Mesothelial cell of epicardium (in vitro differentiated cells): ENCODE results near the gene KCNK6. TPM values are rescaled to one million over a fixed set of nuclear protein-coding genes. Genes with fewer than 3 reads are reported as not detected.
"Not testable (repeated sequence)": the region's sequence is repeated elsewhere in the genome, so short reads cannot be mapped to it uniquely, and the experiment has no call there.

Experiments used
- DNase-seq, 2 experiments: peaks; one replicate each; pipeline ENCODE4 v3.0.0; 2021; ENCODE audit warnings: low spot score in 2 of 2; ENCODE audit not compliant: unreplicated experiment in 2 of 2
- H3K27ac Mint-ChIP-seq: 2 replicates; pipeline ENCODE4 v1.8.0; 2021; ENCODE audit warnings: mixed read lengths
- H3K27me3 Mint-ChIP-seq: 2 replicates; pipeline ENCODE4 v1.8.0; 2021; ENCODE audit warnings: low read depth, mixed read lengths
- H3K36me3 Mint-ChIP-seq: 2 replicates; pipeline ENCODE4 v1.8.0; 2021; ENCODE audit warnings: mixed read lengths
- H3K4me1 Mint-ChIP-seq: 2 replicates; pipeline ENCODE4 v1.8.0; 2021; ENCODE audit warnings: mixed read lengths
- H3K4me3 Mint-ChIP-seq: 2 replicates; pipeline ENCODE4 v1.8.0; 2021; ENCODE audit warnings: mild to moderate bottlenecking, moderate library complexity, mixed read lengths
- H3K9me3 Mint-ChIP-seq: 2 replicates; pipeline ENCODE4 v1.8.0; 2021; ENCODE audit warnings: mixed read lengths
- total RNA-seq: library from RNA; stranded (reverse); gene quantifications from 3 replicates; pipeline ENCODE4 v1.2.1, GENCODE V29; 2021
- TF ChIP-seq, protein P1 (sequence below): fragments of 200-600 bp; sonication (generic); IDR thresholded peaks from one replicate; pipeline ENCODE4 v1.5.0; 2021; ENCODE audit warnings: antibody characterized with exemption; ENCODE audit not compliant: unreplicated experiment

KCNK6 gene
- total RNA-seq, 1 donor from 2014 or later, result 2.9 TPM

DNA sequence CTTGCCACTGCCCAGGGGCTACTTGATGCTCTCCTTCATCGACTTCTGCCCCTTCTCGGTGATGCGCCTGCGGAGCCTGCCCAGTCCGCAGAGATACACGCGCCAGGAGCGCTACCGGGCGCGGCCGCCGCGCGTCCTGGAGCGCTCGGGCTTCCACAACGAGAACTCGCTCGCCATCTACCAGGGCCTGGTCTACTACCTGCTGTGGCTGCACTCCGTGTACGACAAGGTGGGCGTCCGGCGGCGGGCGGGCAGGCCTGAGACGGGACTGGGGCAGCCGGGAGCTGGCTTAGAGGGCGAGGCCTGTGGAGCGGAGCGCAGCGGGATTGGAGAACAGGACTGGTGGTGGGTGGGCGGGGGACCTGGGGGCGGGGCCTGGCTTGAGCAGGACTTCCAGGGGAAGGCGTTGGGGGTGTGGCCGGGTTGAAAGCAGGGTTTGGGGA, 42.0 kb downstream of the KCNK6 start:
- Mint-ChIP-seq H3K27me3 (peaks cover 62% of the 10 kb centered on the region), H3K9me3 (no peaks in the 10 kb centered on the region), H3K27ac (peak overlapping the region; percentile 66), H3K36me3 (no peaks in the 10 kb centered on the region), H3K4me3 (peak overlapping the region; percentile 86), H3K4me1 (no peaks in the 10 kb centered on the region)
- peak in 1 of 2 experiments; percentile 68 for DNase-seq
- TF ChIP-seq, protein P1, sequence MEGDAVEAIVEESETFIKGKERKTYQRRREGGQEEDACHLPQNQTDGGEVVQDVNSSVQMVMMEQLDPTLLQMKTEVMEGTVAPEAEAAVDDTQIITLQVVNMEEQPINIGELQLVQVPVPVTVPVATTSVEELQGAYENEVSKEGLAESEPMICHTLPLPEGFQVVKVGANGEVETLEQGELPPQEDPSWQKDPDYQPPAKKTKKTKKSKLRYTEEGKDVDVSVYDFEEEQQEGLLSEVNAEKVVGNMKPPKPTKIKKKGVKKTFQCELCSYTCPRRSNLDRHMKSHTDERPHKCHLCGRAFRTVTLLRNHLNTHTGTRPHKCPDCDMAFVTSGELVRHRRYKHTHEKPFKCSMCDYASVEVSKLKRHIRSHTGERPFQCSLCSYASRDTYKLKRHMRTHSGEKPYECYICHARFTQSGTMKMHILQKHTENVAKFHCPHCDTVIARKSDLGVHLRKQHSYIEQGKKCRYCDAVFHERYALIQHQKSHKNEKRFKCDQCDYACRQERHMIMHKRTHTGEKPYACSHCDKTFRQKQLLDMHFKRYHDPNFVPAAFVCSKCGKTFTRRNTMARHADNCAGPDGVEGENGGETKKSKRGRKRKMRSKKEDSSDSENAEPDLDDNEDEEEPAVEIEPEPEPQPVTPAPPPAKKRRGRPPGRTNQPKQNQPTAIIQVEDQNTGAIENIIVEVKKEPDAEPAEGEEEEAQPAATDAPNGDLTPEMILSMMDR, result no peak

DNA sequence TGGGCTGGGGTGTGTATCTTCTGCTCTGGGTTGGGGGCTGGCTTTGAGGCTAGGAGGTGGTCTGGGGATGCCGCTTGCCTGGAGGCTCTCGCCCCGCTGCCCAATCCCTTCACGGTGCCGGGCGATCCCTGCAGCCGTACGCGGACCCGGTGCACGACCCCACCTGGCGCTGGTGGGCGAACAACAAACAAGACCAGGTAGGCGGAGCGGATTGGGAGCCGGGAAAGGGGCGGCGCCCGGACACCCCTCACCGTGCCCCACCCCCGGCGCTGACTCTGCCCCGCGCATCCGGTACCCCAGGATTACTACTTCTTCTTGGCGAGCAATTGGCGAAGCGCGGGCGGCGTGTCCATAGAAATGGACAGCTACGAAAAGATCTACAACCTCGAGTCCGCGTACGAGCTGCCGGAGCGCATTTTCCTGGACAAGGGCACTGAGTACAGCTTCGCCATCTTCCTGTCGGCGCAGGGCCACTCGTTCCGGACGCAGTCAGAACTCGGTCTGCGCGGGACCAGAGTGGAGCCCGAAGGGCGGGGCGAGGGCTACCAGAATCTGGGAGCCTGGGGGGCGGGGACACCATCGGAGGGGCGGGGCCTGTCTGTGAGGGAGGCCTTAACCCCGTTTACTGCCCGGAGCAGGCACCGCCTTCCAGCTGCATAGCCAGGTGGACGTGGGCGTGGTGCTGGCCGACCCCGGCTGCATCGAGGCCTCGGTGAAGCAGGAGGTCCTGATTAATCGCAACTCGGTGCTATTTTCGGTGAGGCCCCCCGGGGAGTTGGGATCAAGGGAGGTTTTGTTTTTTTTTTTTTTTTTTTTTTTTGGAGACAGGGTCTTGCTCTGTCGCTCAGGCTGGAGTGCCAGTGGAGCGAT, 42.7 kb downstream of the KCNK6 start:
- H3K36me3 Mint-ChIP-seq, result no peaks in the 10 kb centered on the region
- DNase-seq, result peak; percentile 53 to 79
- no peaks in the 10 kb centered on the region for H3K4me1 Mint-ChIP-seq
- peak overlapping the region; percentile 66 for H3K27ac Mint-ChIP-seq
- no peaks in the 10 kb centered on the region for H3K9me3 Mint-ChIP-seq
- TF ChIP-seq, protein P1, result no peak
- peak overlapping the region; percentile 86 for H3K4me3 Mint-ChIP-seq
- peaks cover 56% of the 10 kb centered on the region for H3K27me3 Mint-ChIP-seq

DNA sequence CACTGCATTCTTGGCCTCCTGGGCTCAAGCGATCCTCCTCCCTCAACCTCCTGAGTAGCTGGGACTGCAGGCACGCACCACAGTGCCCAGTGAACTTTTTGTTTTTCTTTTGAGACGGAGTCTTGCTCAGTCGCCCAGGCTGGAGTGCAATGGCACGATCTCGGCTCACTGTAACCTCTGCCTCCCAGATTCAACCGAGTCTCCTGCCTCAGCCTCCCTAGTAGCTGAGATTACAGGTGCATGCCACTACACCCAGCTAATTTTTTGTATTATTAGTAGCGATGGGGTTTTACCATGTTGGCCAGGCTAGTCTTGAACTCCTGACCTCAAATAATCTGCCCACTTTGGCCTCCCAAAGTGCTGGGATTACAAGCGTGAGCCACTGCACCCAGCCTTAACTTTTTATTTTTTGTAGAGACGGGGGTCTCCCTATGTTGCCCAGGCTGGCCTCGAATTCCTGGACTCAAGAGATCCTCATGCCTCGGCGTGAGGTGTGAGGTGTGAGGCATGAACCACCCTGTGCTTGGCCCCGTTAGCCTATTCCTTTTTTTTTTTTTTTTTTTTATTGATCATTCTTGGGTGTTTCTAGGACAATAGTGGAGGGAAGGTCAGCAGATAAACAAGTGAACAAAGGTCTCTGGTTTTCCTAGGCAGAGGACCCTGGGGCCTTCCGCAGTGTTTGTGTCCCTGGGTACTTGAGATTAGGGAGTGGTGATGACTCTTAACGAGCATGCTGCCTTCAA, 43.5 kb downstream of the KCNK6 start:
- H3K9me3 Mint-ChIP-seq, H3K36me3 Mint-ChIP-seq, H3K27ac Mint-ChIP-seq, DNase-seq, H3K4me1 Mint-ChIP-seq: not testable (repeated sequence)
- Mint-ChIP-seq H3K27me3 (peaks cover 49% of the 10 kb centered on the region), H3K4me3 (peak overlapping the region; percentile 86)

DNA sequence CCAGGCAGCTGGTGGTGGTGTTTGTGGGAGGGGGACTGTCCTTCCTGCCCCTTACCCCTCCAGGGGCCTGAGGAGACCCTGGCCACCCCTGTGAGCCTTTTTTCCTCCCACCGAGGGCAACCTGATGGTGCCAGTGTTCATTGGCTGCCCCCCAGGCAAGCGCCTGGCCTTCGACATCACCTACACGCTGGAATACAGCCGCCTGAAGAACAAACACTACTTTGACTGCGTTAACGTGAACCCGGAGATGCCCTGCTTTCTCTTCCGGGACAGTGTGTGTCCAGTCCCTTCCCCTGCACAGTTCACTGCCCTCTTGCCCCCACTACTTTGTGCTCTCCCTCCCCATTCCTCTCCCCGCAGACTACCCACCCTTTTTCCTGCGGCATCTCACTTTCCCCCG, 47.4 kb downstream of the KCNK6 start:
- H3K27me3 Mint-ChIP-seq, result peaks cover 31% of the 10 kb centered on the region

DNA sequence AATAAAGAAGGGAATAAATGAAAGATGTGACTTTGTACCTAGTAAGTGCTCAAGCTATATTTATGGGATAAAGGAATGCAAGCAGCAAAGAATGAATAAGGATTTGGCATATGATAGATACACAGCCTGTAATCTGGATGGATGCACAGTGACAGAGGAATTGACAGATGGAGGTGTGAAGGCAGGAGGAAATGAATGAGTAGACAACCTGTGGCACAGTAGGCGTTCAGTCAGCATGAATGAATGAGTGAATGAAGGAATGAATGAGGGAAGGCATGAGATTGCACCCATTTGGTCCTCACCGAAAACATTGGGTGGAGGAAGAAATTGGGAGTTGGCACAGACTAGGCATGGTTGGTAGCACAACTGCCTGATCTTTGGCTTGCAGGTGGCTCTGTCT, 49.9 kb downstream of the KCNK6 start:
- Mint-ChIP-seq H3K27ac (no peak overlapping the region), H3K9me3 (no peaks in the 10 kb centered on the region), H3K4me1 (peaks cover 1% of the 10 kb centered on the region), H3K27me3 (peaks cover 29% of the 10 kb centered on the region), H3K36me3 (no peaks in the 10 kb centered on the region), H3K4me3 (no peak overlapping the region)
- TF ChIP-seq, protein P1, result no peak
- no peak for DNase-seq

More for the DNA sequence above, 47.4 kb downstream of the KCNK6 start:
- H3K4me3 Mint-ChIP-seq, result no peak overlapping the region
- H3K27ac Mint-ChIP-seq, result no peak overlapping the region
- no peaks in the 10 kb centered on the region for H3K9me3 Mint-ChIP-seq
- H3K4me1 Mint-ChIP-seq, result no peaks in the 10 kb centered on the region
- no peak for DNase-seq
- no peaks in the 10 kb centered on the region for H3K36me3 Mint-ChIP-seq
- TF ChIP-seq, protein P1, result no peak

DNA sequence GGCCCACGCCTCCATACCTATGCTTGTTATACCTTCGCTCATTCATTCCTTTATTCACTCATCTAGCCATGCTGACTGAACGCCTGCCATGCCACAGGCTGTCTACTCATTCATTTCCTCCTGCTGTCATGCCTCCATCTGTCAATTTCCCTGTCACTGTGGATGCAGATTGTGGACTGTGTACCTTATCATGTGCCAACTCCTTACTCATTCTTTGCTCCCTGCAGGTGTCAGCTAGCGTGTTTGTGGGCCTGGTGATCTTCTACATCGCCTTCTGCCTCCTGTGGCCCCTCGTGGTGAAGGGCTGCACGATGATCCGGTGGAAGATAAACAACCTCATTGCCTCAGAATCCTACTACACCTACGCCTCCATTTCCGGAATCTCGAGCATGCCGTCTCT, 50.7 kb downstream of the KCNK6 start:
- H3K4me1 Mint-ChIP-seq, result peaks cover 7% of the 10 kb centered on the region
- H3K36me3 Mint-ChIP-seq, result no peaks in the 10 kb centered on the region
- H3K27ac Mint-ChIP-seq, result no peak overlapping the region
- DNase-seq, result no peak
- H3K27me3 Mint-ChIP-seq, result peaks cover 29% of the 10 kb centered on the region
- no peaks in the 10 kb centered on the region for H3K9me3 Mint-ChIP-seq
- no peak overlapping the region for H3K4me3 Mint-ChIP-seq
- TF ChIP-seq, protein P1, result no peak
